Liver (tissue), 9 donors: Measurements from ENCODE around the gene SPTBN5. TPM values are rescaled to one million over a fixed set of nuclear protein-coding genes. Genes with fewer than 3 reads are reported as not detected.

ENCODE experiments used
- DNase-seq: peaks from one replicate; pipeline ENCODE4 v3.0.0-alpha.2; 2017; ENCODE audit warnings: low spot score
- H3K27ac ChIP-seq, 2 donors: one replicate each; pipeline ENCODE4 v1.7.0; 2013; ENCODE audit warnings: inconsistent platforms in 2 of 2, low read length in 2 of 2, control low read depth in 1 of 2, low read depth in 1 of 2, mild to moderate bottlenecking in 1 of 2
- H3K27me3 ChIP-seq, 4 donors: one replicate each; pipeline versions ENCODE4 v1.6.1 to v1.7.0; 2013; ENCODE audit warnings: low read length in 3 of 4, inconsistent platforms in 1 of 4, mild to moderate bottlenecking in 1 of 4, moderate library complexity in 1 of 4; ENCODE audit not compliant: control insufficient read depth in 4 of 4, insufficient read depth in 4 of 4
- H3K36me3 ChIP-seq, 4 donors: one replicate each; pipeline versions ENCODE4 v1.6.1 to v1.7.0; 2013; ENCODE audit warnings: low read length in 3 of 4, mild to moderate bottlenecking in 3 of 4, low read depth in 1 of 4, moderate library complexity in 1 of 4; ENCODE audit not compliant: control insufficient read depth in 4 of 4, insufficient read depth in 3 of 4
- H3K4me1 ChIP-seq, 4 donors: one replicate each; pipeline versions ENCODE4 v1.6.1 to v1.7.0; 2013; ENCODE audit warnings: low read length in 3 of 4, mild to moderate bottlenecking in 3 of 4, moderate library complexity in 1 of 4; ENCODE audit not compliant: control insufficient read depth in 4 of 4, insufficient read depth in 4 of 4
- H3K4me3 ChIP-seq, 3 donors: one replicate each; pipeline versions ENCODE4 v1.6.1 to v1.7.0; 2013; ENCODE audit warnings: low read length in 3 of 3, control low read depth in 1 of 3, low read depth in 1 of 3, mild to moderate bottlenecking in 1 of 3
- H3K9ac ChIP-seq, 2 donors: one replicate each; pipeline ENCODE4 v1.7.0; 2013; ENCODE audit warnings: low read length in 2 of 2, mild to moderate bottlenecking in 2 of 2, moderate library complexity in 2 of 2, control low read depth in 1 of 2, low read depth in 1 of 2
- H3K9me3 ChIP-seq, 4 donors: one replicate each; pipeline versions ENCODE4 v1.6.1 to v1.7.0; 2013; ENCODE audit warnings: low read length in 3 of 4; ENCODE audit not compliant: control insufficient read depth in 4 of 4
- EGR1 ChIP-seq, 2 donors: IDR thresholded peaks; 2 replicates each; pipeline ENCODE4 v1.6.1; 2016 to 2018; ENCODE audit warnings: antibody characterized with exemption in 2 of 2, low read depth in 2 of 2
- FOXA1 ChIP-seq: IDR thresholded peaks from 2 replicates; pipeline ENCODE4 v1.6.1; 2016; ENCODE audit warnings: antibody characterized with exemption
- FOXA2 ChIP-seq: IDR thresholded peaks from 2 replicates; pipeline ENCODE4 v1.6.1; 2016; ENCODE audit warnings: antibody characterized with exemption
- HNF4A ChIP-seq, 2 donors: conservative IDR thresholded peaks; 2 replicates each; pipeline ENCODE4 v1.6.1; 2016; ENCODE audit warnings: antibody characterized with exemption in 2 of 2, mild to moderate bottlenecking in 2 of 2
- HNF4G ChIP-seq: IDR thresholded peaks from 2 replicates; pipeline ENCODE4 v1.6.1; 2016; ENCODE audit warnings: antibody characterized with exemption
- JUND ChIP-seq, 2 donors: IDR thresholded peaks; 2 replicates each; pipeline ENCODE4 v1.6.1; 2016; ENCODE audit warnings: antibody characterized with exemption in 2 of 2
- NR2F2 ChIP-seq: IDR thresholded peaks from 2 replicates; pipeline ENCODE4 v1.6.1; 2016; ENCODE audit warnings: antibody characterized with exemption
- RAD21 ChIP-seq, 2 donors: IDR thresholded peaks; 2 replicates each; pipeline ENCODE4 v1.6.1; 2016; ENCODE audit warnings: antibody characterized with exemption in 2 of 2, mild to moderate bottlenecking in 2 of 2
- SP1 ChIP-seq: IDR thresholded peaks from 2 replicates; pipeline ENCODE4 v1.6.1; 2018; ENCODE audit warnings: antibody characterized with exemption, mild to moderate bottlenecking
- YY1 ChIP-seq: IDR thresholded peaks from 2 replicates; pipeline ENCODE4 v1.6.1; 2016; ENCODE audit warnings: antibody characterized with exemption, mild to moderate bottlenecking
- WGBS: extraction: QIAGEN DNeasy Blood & Tissue Kit; methylation state at CpG from one replicate; pipeline ENCODE4 v1.1.7; 2013; 5-methylcytosine and 5-hydroxymethylcytosine counted together
- polyA plus RNA-seq, 2 donors: library from polyadenylated mRNA; stranded (reverse) in 1 of 2; unstranded in 1 of 2; fragments of 200-250 nt in 1 of 2; fragments of >200 nt in 1 of 2; fragmentation: Nextera tagmentation in 1 of 2; extraction: Ambion mirVana in 1 of 2; gene quantifications; one replicate each; pipeline versions ENCODE4 v1.2.1 to v1.2.3, GENCODE V29; 2013 to 2015
- total RNA-seq, 2 donors: library from RNA; depleted of rRNA; stranded (reverse); fragments of >200 nt; gene quantifications; one replicate each; pipeline ENCODE4 v1.2.3, GENCODE V29; 2014
- TF ChIP-seq, protein P1 (sequence below): fragments of 150-350 bp; IDR thresholded peaks from 2 replicates; pipeline ENCODE4 v1.5.1; 2017; ENCODE audit warnings: improper control_type of control experiment, low read depth, low read length; ENCODE audit not compliant: missing input control
- TF ChIP-seq, protein P2 (sequence below): IDR thresholded peaks from 2 replicates; pipeline ENCODE4 v1.6.1; 2016; ENCODE audit warnings: antibody characterized with exemption
- TF ChIP-seq, protein P3 (sequence below): IDR thresholded peaks from 2 replicates; pipeline ENCODE4 v1.6.1; 2016; ENCODE audit warnings: antibody characterized with exemption
- donor health status: healthy.
- donor health status: healthy.
- donor health status: healthy.
- donor health status: healthy.
- donor health status: healthy.

Gene SPTBN5
- total and polyA plus RNA-seq, 4 donors, result 0.12 to 1.7 (median 0.17) TPM

DNA sequence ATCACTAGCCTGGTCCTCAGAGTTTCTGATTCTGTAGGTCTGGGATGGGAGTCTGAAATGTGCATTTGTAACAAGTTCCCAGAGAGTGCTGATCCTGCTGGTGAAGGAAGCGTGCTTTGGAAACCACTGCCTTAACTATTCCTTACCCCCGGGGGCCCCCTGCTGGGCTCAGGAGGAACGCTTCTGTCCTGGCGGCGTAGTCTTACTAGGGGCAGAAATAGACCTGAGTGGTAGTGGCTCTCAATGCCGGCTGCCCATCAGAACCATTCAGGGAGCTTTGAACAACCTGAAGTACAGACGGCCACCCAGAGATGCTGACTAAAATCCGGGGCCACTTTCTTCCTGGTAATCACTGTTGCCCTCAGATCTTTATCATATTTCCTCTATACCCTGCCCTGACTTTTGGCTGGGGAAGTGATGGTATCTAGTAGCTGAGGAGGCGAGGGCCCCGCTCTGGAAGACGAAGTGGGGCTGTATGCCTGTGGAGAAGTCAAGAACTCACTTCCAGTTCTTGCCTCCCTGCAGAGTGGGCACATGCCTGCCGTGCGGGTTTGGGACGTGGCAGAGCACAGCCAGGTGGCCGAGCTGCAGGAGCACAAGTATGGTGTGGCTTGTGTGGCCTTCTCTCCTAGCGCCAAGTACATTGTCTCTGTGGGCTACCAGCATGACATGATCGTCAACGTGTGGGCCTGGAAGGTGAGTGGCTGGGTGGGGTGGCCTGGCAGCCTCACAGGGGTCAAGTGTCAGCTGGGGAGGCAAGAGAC is 82.2 kb downstream of the SPTBN5 start:
- Histone ChIP-seq H3K4me1 (no peaks in the 10 kb centered on the region), H3K9ac (no peak overlapping the region), H3K4me3 (no peak overlapping the region), H3K9me3 (no peaks in the 10 kb centered on the region), H3K27ac (no peak overlapping the region), H3K27me3 (no peaks in the 10 kb centered on the region), H3K36me3 (peaks cover 0 to 16% (median 2%) of the 10 kb centered on the region in 4 donors)
- DNase-seq, result peak; percentile 83
- 50% methylated on average over 18 of the region's 18 CpGs for WGBS
- TF ChIP-seq, protein P1, sequence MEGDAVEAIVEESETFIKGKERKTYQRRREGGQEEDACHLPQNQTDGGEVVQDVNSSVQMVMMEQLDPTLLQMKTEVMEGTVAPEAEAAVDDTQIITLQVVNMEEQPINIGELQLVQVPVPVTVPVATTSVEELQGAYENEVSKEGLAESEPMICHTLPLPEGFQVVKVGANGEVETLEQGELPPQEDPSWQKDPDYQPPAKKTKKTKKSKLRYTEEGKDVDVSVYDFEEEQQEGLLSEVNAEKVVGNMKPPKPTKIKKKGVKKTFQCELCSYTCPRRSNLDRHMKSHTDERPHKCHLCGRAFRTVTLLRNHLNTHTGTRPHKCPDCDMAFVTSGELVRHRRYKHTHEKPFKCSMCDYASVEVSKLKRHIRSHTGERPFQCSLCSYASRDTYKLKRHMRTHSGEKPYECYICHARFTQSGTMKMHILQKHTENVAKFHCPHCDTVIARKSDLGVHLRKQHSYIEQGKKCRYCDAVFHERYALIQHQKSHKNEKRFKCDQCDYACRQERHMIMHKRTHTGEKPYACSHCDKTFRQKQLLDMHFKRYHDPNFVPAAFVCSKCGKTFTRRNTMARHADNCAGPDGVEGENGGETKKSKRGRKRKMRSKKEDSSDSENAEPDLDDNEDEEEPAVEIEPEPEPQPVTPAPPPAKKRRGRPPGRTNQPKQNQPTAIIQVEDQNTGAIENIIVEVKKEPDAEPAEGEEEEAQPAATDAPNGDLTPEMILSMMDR, result peak; percentile 89
- TF ChIP-seq, protein P2, sequence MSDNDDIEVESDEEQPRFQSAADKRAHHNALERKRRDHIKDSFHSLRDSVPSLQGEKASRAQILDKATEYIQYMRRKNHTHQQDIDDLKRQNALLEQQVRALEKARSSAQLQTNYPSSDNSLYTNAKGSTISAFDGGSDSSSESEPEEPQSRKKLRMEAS, result no peak
- TF ChIP-seq RAD21 (IDR thresholded peaks at IDR 0.05), result peak; percentile 98 to 99
- TF ChIP-seq, protein P3, sequence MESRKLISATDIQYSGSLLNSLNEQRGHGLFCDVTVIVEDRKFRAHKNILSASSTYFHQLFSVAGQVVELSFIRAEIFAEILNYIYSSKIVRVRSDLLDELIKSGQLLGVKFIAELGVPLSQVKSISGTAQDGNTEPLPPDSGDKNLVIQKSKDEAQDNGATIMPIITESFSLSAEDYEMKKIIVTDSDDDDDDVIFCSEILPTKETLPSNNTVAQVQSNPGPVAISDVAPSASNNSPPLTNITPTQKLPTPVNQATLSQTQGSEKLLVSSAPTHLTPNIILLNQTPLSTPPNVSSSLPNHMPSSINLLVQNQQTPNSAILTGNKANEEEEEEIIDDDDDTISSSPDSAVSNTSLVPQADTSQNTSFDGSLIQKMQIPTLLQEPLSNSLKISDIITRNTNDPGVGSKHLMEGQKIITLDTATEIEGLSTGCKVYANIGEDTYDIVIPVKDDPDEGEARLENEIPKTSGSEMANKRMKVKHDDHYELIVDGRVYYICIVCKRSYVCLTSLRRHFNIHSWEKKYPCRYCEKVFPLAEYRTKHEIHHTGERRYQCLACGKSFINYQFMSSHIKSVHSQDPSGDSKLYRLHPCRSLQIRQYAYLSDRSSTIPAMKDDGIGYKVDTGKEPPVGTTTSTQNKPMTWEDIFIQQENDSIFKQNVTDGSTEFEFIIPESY, result no peak

DNA sequence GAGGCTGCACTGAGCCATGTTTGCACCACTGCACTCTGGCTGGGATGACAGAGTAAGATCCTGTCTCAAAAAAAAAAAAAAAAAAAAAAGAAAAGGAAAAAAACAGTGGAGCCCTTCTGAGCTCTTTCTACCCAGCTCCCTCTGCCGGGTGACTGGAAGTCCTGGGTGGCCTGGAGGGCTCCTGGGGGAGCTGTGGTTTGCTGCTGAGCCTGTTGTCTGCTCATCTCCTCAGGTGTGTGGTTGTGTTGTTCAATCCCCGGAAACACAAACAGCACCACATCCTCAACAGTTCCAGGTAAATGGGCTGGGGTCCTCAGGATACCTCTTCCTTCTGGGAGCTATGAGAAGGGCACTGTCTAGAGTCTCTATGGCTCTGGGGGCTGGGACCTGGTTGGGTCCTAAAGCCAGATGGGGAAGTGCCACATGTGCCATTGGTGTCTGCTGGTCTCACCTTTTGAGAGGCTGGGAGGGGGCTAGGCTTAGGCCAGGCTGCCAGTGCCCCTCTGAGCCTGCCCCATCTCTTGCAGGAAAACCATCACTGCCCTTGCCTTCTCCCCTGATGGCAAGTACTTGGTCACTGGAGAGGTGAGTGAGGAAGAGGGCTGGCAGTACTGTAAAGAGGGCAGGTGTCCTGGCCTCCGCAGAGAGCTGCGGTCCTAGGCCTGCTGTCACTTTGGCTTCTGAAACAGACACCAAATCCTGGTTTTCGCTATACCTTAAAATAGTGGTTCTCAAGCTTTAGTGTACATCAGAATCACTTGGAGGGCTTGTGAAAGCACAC is 83.0 kb downstream of the SPTBN5 start:
- WGBS, result 93% methylated on average over 5 of the region's 5 CpGs
- no peaks in the 10 kb centered on the region for H3K4me1 ChIP-seq
- no peaks in the 10 kb centered on the region for H3K9me3 ChIP-seq
- no peak overlapping the region for H3K27ac ChIP-seq
- peaks cover 0 to 11% (median 2%) of the 10 kb centered on the region in 4 donors for H3K36me3 ChIP-seq
- H3K27me3 ChIP-seq, result no peaks in the 10 kb centered on the region
- TF ChIP-seq FOXA1, result no peak
- TF ChIP-seq HNF4G, result no peak
- no peak overlapping the region for H3K9ac ChIP-seq
- no peak overlapping the region for H3K4me3 ChIP-seq
- no peak for DNase-seq

DNA sequence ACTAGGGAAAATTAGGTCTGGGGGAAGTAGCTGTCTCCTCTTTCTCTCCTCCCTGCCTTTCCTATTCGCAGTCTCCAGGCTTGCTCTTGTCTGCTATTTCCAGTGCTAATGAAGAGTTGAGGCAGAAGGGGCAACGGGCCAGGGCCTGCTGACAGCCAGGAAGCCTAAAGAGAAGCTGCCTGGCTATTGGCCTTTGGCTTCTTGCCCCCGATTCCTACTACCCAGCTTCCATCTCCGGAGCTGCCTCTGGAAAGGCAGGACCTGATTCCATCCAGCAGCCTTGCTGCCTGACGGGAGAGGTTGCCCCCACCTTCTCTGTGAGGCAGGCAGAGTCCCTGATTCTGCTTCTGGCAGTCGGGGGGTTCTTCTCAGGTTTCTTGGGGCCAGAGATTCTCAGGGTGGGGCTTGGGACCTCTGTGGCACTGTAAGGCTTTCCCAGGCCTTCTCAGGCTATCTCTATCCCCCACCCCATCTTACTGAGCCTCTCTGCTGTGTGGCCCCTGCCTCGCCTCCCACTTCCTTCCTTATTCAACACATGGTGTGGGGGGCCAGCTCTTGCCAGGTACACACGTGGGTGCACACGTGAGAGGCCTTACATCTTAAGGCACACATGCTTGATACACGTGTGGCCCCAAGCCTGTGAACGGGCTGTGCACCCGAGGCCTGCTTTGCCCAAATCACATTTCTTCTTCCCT is 84.2 kb downstream of the SPTBN5 start:
- no peak for DNase-seq
- no peaks in the 10 kb centered on the region for H3K27me3 ChIP-seq
- H3K9me3 ChIP-seq, result no peaks in the 10 kb centered on the region
- no peaks in the 10 kb centered on the region for H3K4me1 ChIP-seq
- no peak overlapping the region for H3K27ac ChIP-seq
- H3K4me3 ChIP-seq, result no peak overlapping the region
- peaks cover 0 to 6% (median 0%) of the 10 kb centered on the region in 4 donors for H3K36me3 ChIP-seq
- H3K9ac ChIP-seq, result no peak overlapping the region
- no peak for TF ChIP-seq JUND (IDR thresholded peaks at IDR 0.05)
- TF ChIP-seq SP1, result no peak
- no peak for TF ChIP-seq NR2F2
- no peak for TF ChIP-seq HNF4A (conservative IDR thresholded peaks at IDR 0.05)
- TF ChIP-seq EGR1 (IDR thresholded peaks at IDR 0.05; ENCODE audit: low read depth in 2 of 2), result no peak
- no peak for TF ChIP-seq HNF4G
- TF ChIP-seq, protein P3, result no peak
- TF ChIP-seq, protein P1, result no peak
- TF ChIP-seq RAD21 (IDR thresholded peaks at IDR 0.05), result no peak
- TF ChIP-seq FOXA2, result no peak
- TF ChIP-seq YY1, result no peak
- 78% methylated on average over 12 of the region's 12 CpGs for WGBS
